Hepatocyte (in vitro differentiated cells): ENCODE measurements around the gene LRRC14B.

Experiments
- CTCF ChIP-seq: fragments of 200-600 bp; sonication (generic); IDR thresholded peaks from 2 replicates; pipeline ENCODE4 v1.5.1; 2016; ENCODE audit warnings: antibody characterized with exemption, mild to moderate bottlenecking; ENCODE audit not compliant: poor library complexity
- EZH2 ChIP-seq: fragments of 200-600 bp; sonication (generic); IDR thresholded peaks from 2 replicates; pipeline ENCODE4 v1.6.1; 2016; ENCODE audit warnings: antibody characterized with exemption, mild to moderate bottlenecking, borderline replicate concordance

- TF ChIP-seq CTCF = no peak
- no peak for TF ChIP-seq EZH2
Observed at GRCh38 chr5:204462-204861, 13.2 kb downstream of the LRRC14B start.
